Hematopoietic multipotent progenitor cell treated with erythropoietin and hydrocortisone succinate and interleukin-3 and kit ligand, for 4 days (in vitro differentiated cells): ENCODE results near the gene RNF10.
A peak's percentile ranks its signal among the peaks of the same experiment; 100 is the strongest.
"Not testable (repeated sequence)": the region's sequence is repeated elsewhere in the genome, so short reads cannot be mapped to it uniquely, and the experiment has no call there.

Source experiments
- DNase-seq: peaks from one replicate; pipeline ENCODE4 v3.0.0-alpha.2; 2015

Gene RNF10

DNA sequence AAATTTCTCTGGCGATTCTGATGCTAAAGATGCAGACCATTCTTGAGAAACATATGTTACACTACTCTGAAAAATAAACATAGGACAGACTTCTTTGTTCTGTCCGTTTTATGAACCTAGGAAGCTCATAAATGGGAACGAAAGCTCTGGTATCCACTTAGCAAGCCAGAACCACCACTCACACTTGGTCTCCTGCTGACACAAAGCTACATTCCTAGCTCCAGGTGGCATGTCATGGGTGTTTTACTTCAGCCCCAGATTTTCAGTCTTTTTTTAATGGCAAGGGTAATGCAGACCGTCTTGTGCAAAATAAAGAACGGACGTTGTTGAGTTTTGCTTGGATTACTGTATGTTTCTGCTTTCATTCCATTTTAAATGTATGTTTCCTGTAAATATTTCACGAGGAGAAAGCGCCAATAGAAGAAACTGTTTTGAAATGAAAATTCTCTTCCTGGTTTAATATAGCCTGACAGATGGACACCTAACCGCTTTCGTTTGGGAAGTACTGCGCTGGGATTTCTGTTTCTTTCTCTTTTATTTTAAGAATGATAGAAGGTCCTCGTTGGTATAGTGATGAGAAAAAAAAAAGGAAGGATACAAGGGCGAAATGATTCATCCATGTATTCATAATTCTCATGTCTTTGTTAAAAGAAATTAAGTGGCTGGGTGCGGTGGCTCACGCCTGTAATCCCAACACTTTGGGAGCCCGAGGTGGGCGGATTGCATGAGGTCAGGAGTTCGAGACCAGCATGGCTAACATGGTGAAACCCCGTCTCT, 4.3 kb upstream of the RNF10 start:
- peak; percentile 51 for DNase-seq

- DNase-seq, result not testable (repeated sequence)
Measured at GRCh38 chr12:120530418-120530761, 3.8 kb upstream of the RNF10 start.

DNA sequence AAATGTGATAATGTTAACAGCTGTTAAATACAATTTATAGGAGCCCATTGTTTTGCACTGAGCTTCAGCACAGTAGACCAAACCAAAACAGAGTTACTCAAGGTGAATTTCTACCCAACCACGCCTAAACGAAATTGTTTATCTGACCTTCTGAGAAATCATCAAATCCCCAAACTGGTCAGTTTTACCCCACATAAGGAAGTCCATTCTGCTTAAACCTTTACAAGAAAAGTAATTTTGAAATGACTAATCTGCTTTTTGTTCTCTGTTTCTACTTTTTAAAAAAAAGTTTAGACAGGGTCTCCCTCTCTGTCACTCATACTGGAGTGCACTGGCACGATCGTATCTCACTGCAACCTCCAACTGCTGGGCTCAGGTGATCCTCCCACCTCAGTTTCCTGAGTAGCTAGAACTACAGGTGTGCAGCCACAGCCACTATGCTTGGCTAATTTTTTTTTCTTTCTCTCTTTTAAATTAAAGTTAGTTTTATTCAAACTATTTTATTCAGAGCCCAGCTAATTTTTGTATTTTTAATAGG, 1.4 kb upstream of the RNF10 start:
- DNase-seq, result no peak

- peak; percentile 85 for DNase-seq
Measured at GRCh38 chr12:120534703-120535655, 823 bp downstream of the RNF10 start.

- peak; percentile 26 for DNase-seq
Measured at GRCh38 chr12:120536064-120536791, 2.1 kb downstream of the RNF10 start.

- DNase-seq, result no peak
Measured at GRCh38 chr12:120537856-120538220, 3.7 kb downstream of the RNF10 start.

- peak; percentile 49 for DNase-seq
Measured at GRCh38 chr12:120538281-120539156, 4.4 kb downstream of the RNF10 start.

DNA sequence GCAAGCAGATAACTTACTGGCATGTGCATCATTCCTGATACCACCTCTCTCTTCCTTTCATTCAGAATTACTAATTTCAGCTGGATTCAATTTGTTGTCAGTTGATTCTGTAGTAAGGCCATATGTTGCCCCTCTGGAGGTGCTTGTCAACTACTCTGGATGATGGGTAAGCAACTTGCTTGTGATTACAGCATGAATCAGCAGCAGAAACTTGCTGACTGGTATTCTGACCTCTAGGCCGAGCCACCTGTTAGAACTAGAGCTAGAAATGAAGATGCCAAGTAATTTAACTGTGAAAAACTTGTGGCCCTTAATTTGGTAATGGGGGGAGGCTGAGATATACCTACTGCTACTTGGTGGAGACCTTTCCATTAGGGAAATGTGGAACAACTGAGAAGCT, 5.1 kb downstream of the RNF10 start:
- peak; percentile 25 for DNase-seq

- peak; percentile 97 for DNase-seq
Measured at GRCh38 chr12:120540445-120540844, 6.3 kb downstream of the RNF10 start.

DNA sequence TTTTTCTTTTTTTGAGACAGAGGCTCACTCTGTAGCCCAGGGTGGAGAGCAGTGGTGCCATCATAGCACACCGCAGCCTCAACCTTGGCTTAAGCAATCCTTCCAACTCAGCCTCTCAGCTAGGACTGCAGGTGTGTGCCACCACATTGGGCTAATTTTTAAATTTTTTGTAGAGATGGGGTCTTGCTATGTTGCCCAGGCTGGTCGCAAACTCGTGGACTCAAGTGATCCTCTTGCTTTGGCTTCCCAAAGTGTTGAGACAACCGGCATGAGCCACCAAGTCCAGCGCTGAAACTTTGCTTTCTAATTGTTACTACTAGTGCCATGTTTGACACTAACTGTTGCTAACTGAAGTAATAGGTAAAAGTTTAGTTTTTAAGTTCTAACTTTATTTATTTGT, 8.0 kb downstream of the RNF10 start:
- DNase-seq, result no peak

- DNase-seq, result no peak
Measured at GRCh38 chr12:120544691-120545090, 10.5 kb downstream of the RNF10 start.

DNA sequence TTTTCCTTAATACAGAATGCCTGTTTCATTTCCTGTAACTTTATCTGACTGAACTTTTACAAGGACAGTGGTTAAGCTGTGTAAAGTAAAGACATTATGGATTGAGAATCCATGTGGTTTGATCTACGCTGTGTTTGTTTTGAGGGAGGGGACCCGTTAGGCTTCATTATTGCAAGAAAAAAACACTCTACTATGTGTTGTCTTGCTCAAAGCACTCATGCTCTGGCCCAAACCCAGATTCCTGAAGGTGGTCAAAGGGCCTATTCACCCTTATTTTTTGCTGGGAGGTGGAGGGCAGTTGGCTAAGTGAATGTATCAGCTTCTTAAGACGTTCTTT, 11.9 kb downstream of the RNF10 start:
- no peak for DNase-seq

GRCh38 chr12:120554678-120555077, 20.5 kb downstream of the RNF10 start:
- no peak for DNase-seq

GRCh38 chr12:120557589-120557988, 23.4 kb downstream of the RNF10 start:
- no peak for DNase-seq

DNA sequence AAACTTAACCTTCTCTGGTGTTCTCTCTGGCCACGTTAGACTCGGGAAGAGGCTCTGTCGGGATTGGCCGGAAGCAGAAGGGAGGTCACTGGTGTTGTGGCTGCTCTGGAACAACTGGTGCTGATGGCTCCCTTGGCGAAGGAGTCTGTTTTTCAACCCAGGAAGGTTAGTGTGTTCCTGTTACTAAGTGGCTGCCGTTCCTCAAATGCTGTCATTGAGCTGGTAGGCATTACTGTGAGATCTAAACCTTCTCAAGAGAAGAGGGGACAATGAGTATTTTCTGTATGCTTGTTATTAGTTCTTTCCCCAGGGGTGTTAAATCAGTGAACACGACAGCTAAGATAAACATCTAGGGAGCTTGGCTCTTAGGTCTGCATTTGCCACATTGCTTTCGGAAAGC, 28.8 kb downstream of the RNF10 start:
- DNase-seq, result no peak

GRCh38 chr12:120563495-120563894, 29.3 kb downstream of the RNF10 start:
- DNase-seq, result no peak

GRCh38 chr12:120571299-120571698, 37.1 kb downstream of the RNF10 start:
- no peak for DNase-seq

DNA sequence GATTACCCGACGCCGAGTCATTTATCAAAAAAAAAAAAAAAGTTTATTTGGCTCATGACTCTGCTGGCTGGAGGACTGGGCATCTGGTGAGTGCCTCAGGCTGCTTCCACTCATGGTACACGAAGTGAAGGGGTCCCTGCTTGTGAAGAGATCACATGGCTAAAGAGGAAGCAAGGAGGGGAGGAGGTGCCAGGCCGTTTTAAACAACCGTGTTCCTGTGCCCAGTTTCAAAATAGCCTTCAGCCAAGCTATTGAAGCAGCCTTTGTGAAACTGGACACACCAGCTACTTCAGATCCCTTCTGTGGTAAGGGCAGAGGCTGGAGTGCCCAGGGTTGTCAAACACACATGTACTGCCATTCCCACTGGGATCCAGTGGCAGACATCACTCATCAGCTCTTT, 39.4 kb downstream of the RNF10 start:
- no peak for DNase-seq

- DNase-seq, result no peak
Measured at GRCh38 chr12:120574106-120574505, 40.0 kb downstream of the RNF10 start.

GRCh38 chr12:120579179-120579578, 45.0 kb downstream of the RNF10 start:
- DNase-seq, result no peak

DNA sequence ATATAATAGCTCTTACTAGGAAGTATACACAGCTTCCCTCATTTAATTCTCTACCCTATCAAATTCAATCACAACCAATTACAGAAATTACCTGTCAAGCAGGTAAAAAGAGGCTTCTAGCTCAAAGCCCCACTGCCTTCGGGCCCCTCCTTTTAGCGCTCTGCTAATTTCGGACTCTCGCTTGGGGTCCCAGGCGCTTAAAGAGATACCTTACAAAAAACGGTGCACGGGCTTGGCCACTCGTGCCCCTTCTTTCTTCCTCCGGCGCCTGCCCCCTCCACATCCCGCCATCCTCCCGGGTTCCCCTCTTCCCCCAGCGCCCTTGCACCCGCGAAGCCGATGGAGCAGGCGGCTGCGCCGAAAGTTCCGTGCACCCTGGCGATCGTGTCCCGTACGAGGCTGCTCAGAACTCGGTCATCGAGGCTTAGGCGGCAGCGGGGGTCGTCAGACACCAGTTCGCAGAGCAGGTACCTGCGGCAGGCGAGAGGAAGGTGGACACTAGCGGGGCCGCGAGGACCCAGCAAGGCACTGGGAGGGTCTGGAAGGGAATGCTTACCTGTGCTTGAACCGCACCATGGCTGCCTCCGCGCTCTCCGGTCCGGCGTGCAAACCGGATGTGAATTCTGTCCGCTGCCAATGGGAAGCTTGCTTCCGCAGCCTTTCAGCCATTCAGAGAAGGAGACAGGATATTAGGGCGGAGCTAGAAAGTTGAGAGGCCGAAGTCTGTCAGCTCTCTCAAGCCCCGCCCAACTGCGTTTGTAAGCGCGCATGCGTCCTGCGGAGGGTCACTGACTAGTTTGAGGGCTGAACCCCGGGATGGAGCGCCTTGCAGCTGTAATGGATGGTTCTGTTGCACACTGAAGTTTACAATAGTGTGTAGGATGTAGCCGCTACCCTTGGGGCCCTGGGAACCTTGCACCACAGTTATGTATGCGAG, 46.9 kb downstream of the RNF10 start, which contains the start of gene POP5:
POP5 (minus strand) TSS at position 616 of the 937 bp plus-strand sequence; CDS start at position 576, 40 bp downstream.
- DNase-seq, result peak; percentile 100
